Measurements from ENCODE around the gene ADCK2.

- TF ChIP-seq HDGF (IDR thresholded peaks at IDR 0.05; ENCODE audit: borderline replicate concordance) (no peak), TARDBP (IDR thresholded peaks at IDR 0.05) (no peak), FOXA1 (IDR thresholded peaks at IDR 0.05) (no peak), FOXM1 (IDR thresholded peaks at IDR 0.05; ENCODE audit: borderline replicate concordance) (no peak), ELF4 (IDR thresholded peaks at IDR 0.05) (no peak), BHLHE40 (IDR thresholded peaks at IDR 0.05; ENCODE audit: borderline replicate concordance) (no peak), SUZ12 (IDR thresholded peaks at IDR 0.05) (no peak), SP1 (IDR thresholded peaks at IDR 0.05) (no peak), PKNOX1 (IDR thresholded peaks at IDR 0.05) (no peak), FOXK2 (IDR thresholded peaks at IDR 0.05) (no peak), NFRKB (IDR thresholded peaks at IDR 0.05) (no peak), ARNT (IDR thresholded peaks at IDR 0.05) (no peak), CTBP1 (IDR thresholded peaks at IDR 0.05; ENCODE audit: borderline replicate concordance) (no peak), ZNF384 (IDR thresholded peaks at IDR 0.05) (no peak)
These were observed 19.2 kb upstream of the ADCK2 start for GRCh38 chr7:140653319-140654108.

Measured in HEK293T (cell line).